Psoas muscle (tissue), 8 donors: ENCODE results near the gene IFFO2. TPM values are rescaled to one million over a fixed set of nuclear protein-coding genes. Genes with fewer than 3 reads are reported as not detected.
A peak's percentile ranks its signal among the peaks of the same experiment; 100 is the strongest.

ENCODE experiments used
- ATAC-seq, 4 donors: fragments of 200-7000 bp; cut with Tn5 transposase; one replicate each; pipeline ENCODE4 v1.9.1; 2020; ENCODE audit warnings: moderate library complexity in 3 of 4, mild to moderate bottlenecking in 2 of 4
- DNase-seq, 2 donors: peaks; one replicate each; pipeline ENCODE4 v3.0.0-alpha.2; 2020
- H3K27ac ChIP-seq: fragments of 200-600 bp; one replicate; pipeline ENCODE4 v1.8.0; 2022
- H3K27me3 ChIP-seq, 3 donors: fragments of 200-600 bp in 1 of 3; one replicate each; pipeline versions ENCODE4 v1.6.1 to v1.8.0; 2013 to 2022; ENCODE audit warnings: low read length in 2 of 3, mild to moderate bottlenecking in 2 of 3, moderate library complexity in 1 of 3; ENCODE audit not compliant: insufficient read depth in 3 of 3
- H3K36me3 ChIP-seq, 2 donors: fragments of 200-600 bp in 1 of 2; one replicate each; pipeline versions ENCODE4 v1.6.1 to v1.8.0; 2013 to 2022; ENCODE audit warnings: low read depth in 1 of 2, mild to moderate bottlenecking in 1 of 2, moderate library complexity in 1 of 2; ENCODE audit not compliant: insufficient read depth in 1 of 2
- H3K4me1 ChIP-seq: fragments of 200-600 bp; one replicate; pipeline ENCODE4 v1.8.0; 2022
- H3K4me3 ChIP-seq: fragments of 200-600 bp; one replicate; pipeline ENCODE4 v1.8.0; 2022; ENCODE audit warnings: mild to moderate bottlenecking
- H3K9me3 ChIP-seq: fragments of 200-600 bp; one replicate; pipeline ENCODE4 v1.8.0; 2022
- WGBS, 3 donors: extraction: QIAGEN DNeasy Blood & Tissue Kit; methylation state at CpG; one replicate each; pipeline versions ENCODE4 v1.1.6 to v1.1.7; 2013; 5-methylcytosine and 5-hydroxymethylcytosine counted together
- intact Hi-C, 2 donors: fragments of 100-400 bp; cut with DNase I; formaldehyde crosslinking; loops; one replicate each; pipeline versions ENCODE4 v1.11.0 to v1.14.2; 2022
- polyA plus RNA-seq, 3 donors: library from polyadenylated mRNA; stranded (reverse); fragments of 200-250 nt; gene quantifications; one replicate each; pipeline ENCODE4 v1.2.3, GENCODE V29; 2013
- total RNA-seq, 4 donors: library from RNA; stranded (reverse); fragmentation: NEBNext Ultra II Directional in 2 of 4; extraction: Animal tissue kit (Norgen Biotek cat#: 25700) in 2 of 4; gene quantifications; one replicate each; pipeline versions ENCODE4 v1.2.1 to v1.2.4, GENCODE V29; 2021 to 2023
- TF ChIP-seq, protein P1 (sequence below): fragments of 200-600 bp; IDR thresholded peaks from one replicate; pipeline ENCODE4 v1.8.0; 2022; ENCODE audit warnings: antibody characterized with exemption
- donor health status: healthy with polysubstance abuse.
- donor health status: DM: no; HTN: no; CAD: no; lungs with moderate emphysema.
- donor health status: Bipolar disorder and iron deficiency.
- donor health status: healthy.
- donor health status: DM: yes; HTN: yes; CAD: no.
- donor health status: DM: no; HTN: no; CAD: no.
- donor health status: DM: no; HTN: no; CAD: no.
- donor health status: DM: yes; HTN: yes; CAD: no.

Gene IFFO2
- total and polyA plus RNA-seq, 7 donors = 0.94 to 14.0 (median 3.7) TPM

DNA sequence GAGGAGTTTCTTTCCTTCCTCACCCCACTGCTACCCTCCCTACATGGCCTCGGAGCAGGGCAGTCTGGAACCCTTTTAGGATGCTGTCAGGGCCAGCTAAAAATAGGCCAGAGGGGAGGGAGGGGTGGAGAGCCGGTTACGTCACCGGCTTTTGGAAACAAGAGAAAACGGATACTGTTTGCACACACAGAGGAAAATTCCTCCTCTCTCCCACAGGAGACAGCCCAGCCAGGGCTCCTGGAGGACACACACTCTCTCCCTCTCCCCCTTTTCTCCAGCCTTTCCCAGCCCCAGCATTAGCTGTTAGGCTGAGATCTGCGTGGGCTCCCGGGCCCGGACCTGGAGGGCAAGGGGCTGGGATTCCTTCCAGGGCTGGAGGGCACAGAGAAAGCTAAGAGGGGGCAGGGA is 34.2 kb downstream of the IFFO2 start:
- TF ChIP-seq, protein P1, sequence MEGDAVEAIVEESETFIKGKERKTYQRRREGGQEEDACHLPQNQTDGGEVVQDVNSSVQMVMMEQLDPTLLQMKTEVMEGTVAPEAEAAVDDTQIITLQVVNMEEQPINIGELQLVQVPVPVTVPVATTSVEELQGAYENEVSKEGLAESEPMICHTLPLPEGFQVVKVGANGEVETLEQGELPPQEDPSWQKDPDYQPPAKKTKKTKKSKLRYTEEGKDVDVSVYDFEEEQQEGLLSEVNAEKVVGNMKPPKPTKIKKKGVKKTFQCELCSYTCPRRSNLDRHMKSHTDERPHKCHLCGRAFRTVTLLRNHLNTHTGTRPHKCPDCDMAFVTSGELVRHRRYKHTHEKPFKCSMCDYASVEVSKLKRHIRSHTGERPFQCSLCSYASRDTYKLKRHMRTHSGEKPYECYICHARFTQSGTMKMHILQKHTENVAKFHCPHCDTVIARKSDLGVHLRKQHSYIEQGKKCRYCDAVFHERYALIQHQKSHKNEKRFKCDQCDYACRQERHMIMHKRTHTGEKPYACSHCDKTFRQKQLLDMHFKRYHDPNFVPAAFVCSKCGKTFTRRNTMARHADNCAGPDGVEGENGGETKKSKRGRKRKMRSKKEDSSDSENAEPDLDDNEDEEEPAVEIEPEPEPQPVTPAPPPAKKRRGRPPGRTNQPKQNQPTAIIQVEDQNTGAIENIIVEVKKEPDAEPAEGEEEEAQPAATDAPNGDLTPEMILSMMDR = no peak
- peak overlapping the region; percentile 86 for H3K27ac ChIP-seq
- H3K4me3 ChIP-seq = peak overlapping the region; percentile 53
- H3K27me3 ChIP-seq = no peaks in the 10 kb centered on the region
- intact Hi-C loops = loop anchor here in 1 of 2 donors (5.0 kb wide), 1 partner anchor 35 kb away; the partner anchor contains the start of gene IFFO2
- H3K4me1 ChIP-seq = peaks cover 36% of the 10 kb centered on the region
- DNase-seq (peak; percentile 83 to 86), ATAC-seq (peak; percentile 78 to 86 (median 80))
- WGBS, 3 donors = 3 to 4% (median 3%) methylated on average over 8 of the region's 8 CpGs
- no peaks in the 10 kb centered on the region for H3K9me3 ChIP-seq
- peaks cover 0 to 6% of the 10 kb centered on the region in 2 donors for H3K36me3 ChIP-seq

GRCh38 chr1:18921516-18922251 is 34.8 kb downstream of the IFFO2 start:
- TF ChIP-seq, protein P1 = no peak
- no peak for DNase-seq
- Histone ChIP-seq H3K27ac (peak overlapping the region; percentile 86), H3K4me1 (peaks cover 30% of the 10 kb centered on the region), H3K36me3 (peaks cover 0 to 6% of the 10 kb centered on the region in 2 donors), H3K27me3 (no peaks in the 10 kb centered on the region), H3K9me3 (no peaks in the 10 kb centered on the region), H3K4me3 (peak overlapping the region; percentile 17)
- 59 to 69% (median 62%) methylated on average over 17 of the region's 17 CpGs for WGBS, 3 donors
- peak in 1 of 4 donors; percentile 7 for ATAC-seq
- intact Hi-C loops = loop anchor here in 1 of 2 donors (5.0 kb wide), 1 partner anchor 36 kb away; the partner anchor contains the start of gene IFFO2

- no peaks in the 10 kb centered on the region for H3K27me3 ChIP-seq
- no peaks in the 10 kb centered on the region for H3K9me3 ChIP-seq
- H3K27ac ChIP-seq = no peak overlapping the region
- no peak for ATAC-seq
- peaks cover 0 to 14% of the 10 kb centered on the region in 2 donors for H3K36me3 ChIP-seq
- H3K4me1 ChIP-seq = peaks cover 30% of the 10 kb centered on the region
- intact Hi-C loops = loop anchor here in 1 of 2 donors (5.0 kb wide), 1 partner anchor 36 kb away; the partner anchor contains the start of gene IFFO2
- no peak for DNase-seq
- TF ChIP-seq, protein P1 = no peak
- 90 to 97% (median 92%) methylated on average over 7 of the region's 7 CpGs for WGBS, 3 donors
- no peak overlapping the region for H3K4me3 ChIP-seq
These were observed 35.5 kb downstream of the IFFO2 start for GRCh38 chr1:18920931-18921330.

DNA sequence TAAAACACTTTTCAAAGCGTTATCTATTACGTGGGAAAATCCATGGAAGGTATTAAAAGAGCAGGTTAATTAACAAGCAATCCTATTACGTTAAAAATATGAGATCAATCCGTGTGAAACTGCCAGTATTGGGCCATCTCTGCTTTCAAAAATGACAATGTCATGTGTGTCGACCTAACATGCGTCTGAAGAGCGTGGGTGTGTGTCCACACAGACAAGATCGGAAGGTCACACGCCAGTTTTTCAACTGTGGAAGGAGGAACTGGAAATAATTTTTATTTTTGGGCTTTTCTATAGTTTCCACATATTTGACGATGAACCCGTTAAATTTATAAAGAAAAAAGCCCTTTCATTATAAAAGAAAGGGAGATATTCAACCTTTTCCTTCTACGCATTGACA is 36.5 kb downstream of the IFFO2 start:
- no peaks in the 10 kb centered on the region for H3K27me3 ChIP-seq
- H3K9me3 ChIP-seq = no peaks in the 10 kb centered on the region
- WGBS, 3 donors = 88 to 97% (median 90%) methylated on average over 12 of the region's 12 CpGs
- no peak overlapping the region for H3K4me3 ChIP-seq
- TF ChIP-seq, protein P1 = no peak
- H3K4me1 ChIP-seq = peaks cover 30% of the 10 kb centered on the region
- H3K27ac ChIP-seq = no peak overlapping the region
- DNase-seq (no peak), ATAC-seq (no peak)
- intact Hi-C loops = loop anchor here in 1 of 2 donors (5.0 kb wide), 1 partner anchor 37 kb away; the partner anchor contains the start of gene IFFO2
- peaks cover 0 to 17% of the 10 kb centered on the region in 2 donors for H3K36me3 ChIP-seq
